SU-DHL-6 (cell line): ENCODE results near the gene RAB3C.

Experiments used
- H2AFZ ChIP-seq: fragments of 200-600 bp; sonication (generic); 2 replicates; pipeline ENCODE4 v1.6.1; 2014; ENCODE audit warnings: low read depth, mild to moderate bottlenecking, moderate library complexity, mixed read lengths, antibody characterized with exemption, low read length; ENCODE audit not compliant: severe bottlenecking
- H3F3A ChIP-seq: fragments of 200-600 bp; shearing (Covaris generic); 2 replicates; pipeline ENCODE4 v1.6.0; 2016; ENCODE audit warnings: antibody characterized with exemption, mild to moderate bottlenecking; ENCODE audit not compliant: insufficient read depth
- H3K27ac ChIP-seq: fragments of 200-600 bp; sonication (generic); 2 replicates; pipeline ENCODE4 v1.5.1; 2016; ENCODE audit warnings: low read depth, mild to moderate bottlenecking, low read length, moderate library complexity, mixed read lengths
- H3K27me3 ChIP-seq: fragments of 200-600 bp; sonication (generic), shearing (Covaris generic); 2 replicates; pipeline ENCODE4 v1.6.0; 2014; ENCODE audit warnings: mild to moderate bottlenecking, low read length
- H3K36me3 ChIP-seq: fragments of 200-600 bp; sonication (generic); 2 replicates; pipeline ENCODE4 v1.6.1; 2014; ENCODE audit warnings: mild to moderate bottlenecking, low read length, mixed read lengths
- H3K4me2 ChIP-seq: fragments of 300-600, 200-600 bp; shearing (Covaris generic), sonication (generic); 2 replicates; pipeline ENCODE4 v1.6.0; 2014; ENCODE audit warnings: low read length, low read depth, mild to moderate bottlenecking; ENCODE audit not compliant: poor library complexity, severe bottlenecking
- H3K4me3 ChIP-seq: fragments of 200-600 bp; sonication (generic); 2 replicates; pipeline ENCODE4 v1.5.1; 2014; ENCODE audit warnings: antibody characterized with exemption, low read length, mild to moderate bottlenecking, mixed read lengths; ENCODE audit not compliant: insufficient read depth, poor library complexity, severe bottlenecking
- H3K79me2 ChIP-seq: fragments of 200-600 bp; sonication (generic); 2 replicates; pipeline ENCODE4 v1.6.1; 2014; ENCODE audit warnings: mild to moderate bottlenecking, low read length, moderate library complexity; ENCODE audit not compliant: insufficient read depth
- H3K9ac ChIP-seq: fragments of 200-600 bp; sonication (generic); 2 replicates; pipeline ENCODE4 v1.7.0; 2014; ENCODE audit warnings: mild to moderate bottlenecking, low read length
- H3K9me2 ChIP-seq: fragments of 200-600 bp; sonication (generic); replicated peaks from 2 replicates; pipeline ENCODE4 v1.6.1; 2014; ENCODE audit warnings: low read length; ENCODE audit not compliant: insufficient read depth
- H3K9me3 ChIP-seq: fragments of 200-600 bp; sonication (generic); 2 replicates; pipeline ENCODE4 v1.6.1; 2014; ENCODE audit warnings: low read length, mixed read lengths; ENCODE audit not compliant: insufficient read depth
- H4K20me1 ChIP-seq: fragments of 200-600 bp; sonication (generic); 2 replicates; pipeline ENCODE4 v1.6.1; 2014; ENCODE audit warnings: low read depth, mild to moderate bottlenecking, antibody characterized with exemption, low read length, moderate library complexity, mixed read lengths
- CTCF ChIP-seq: fragments of 200-600 bp; sonication (generic); IDR thresholded peaks from one replicate; pipeline ENCODE4 v1.5.1; 2017; ENCODE audit warnings: antibody characterized with exemption, mild to moderate bottlenecking, low read length, moderate library complexity; ENCODE audit not compliant: insufficient read depth, poor library complexity, severe bottlenecking
- EZH2phosphoT487 ChIP-seq: fragments of 200-600 bp; sonication (generic), shearing (Covaris generic); conservative IDR thresholded peaks from 2 replicates; pipeline ENCODE4 v1.6.1; 2018; ENCODE audit warnings: mild to moderate bottlenecking, antibody characterized with exemption, low read length, moderate library complexity, mixed read lengths

RAB3C gene

GRCh38 chr5:58800356-58800755 lies 217.5 kb downstream of the RAB3C start:
- H3K27me3 ChIP-seq, result no peaks in the 10 kb centered on the region
- TF ChIP-seq EZH2phosphoT487 (no peak), CTCF (no peak)
- no peaks in the 10 kb centered on the region for H3F3A ChIP-seq
- H3K36me3 ChIP-seq, result no peaks in the 10 kb centered on the region
- H3K4me2 ChIP-seq, result no peak overlapping the region
- no peak overlapping the region for H3K9ac ChIP-seq
- H3K9me2 ChIP-seq, result no peaks in the 10 kb centered on the region
- no peak overlapping the region for H3K27ac ChIP-seq
- no peaks in the 10 kb centered on the region for H3K79me2 ChIP-seq
- H3K9me3 ChIP-seq, result no peaks in the 10 kb centered on the region
- H3K4me3 ChIP-seq, result no peak overlapping the region
- H4K20me1 ChIP-seq, result no peaks in the 10 kb centered on the region
- no peak overlapping the region for H2AFZ ChIP-seq

GRCh38 chr5:58800861-58801540 lies 218.1 kb downstream of the RAB3C start:
- Histone ChIP-seq H3K4me2 (no peak overlapping the region), H3F3A (no peaks in the 10 kb centered on the region), H2AFZ (no peak overlapping the region), H3K9ac (no peak overlapping the region), H4K20me1 (no peaks in the 10 kb centered on the region), H3K9me3 (no peaks in the 10 kb centered on the region), H3K27ac (no peak overlapping the region), H3K4me3 (no peak overlapping the region), H3K27me3 (no peaks in the 10 kb centered on the region), H3K79me2 (no peaks in the 10 kb centered on the region), H3K9me2 (no peaks in the 10 kb centered on the region), H3K36me3 (no peaks in the 10 kb centered on the region)
- no peak for TF ChIP-seq CTCF
- no peak for TF ChIP-seq EZH2phosphoT487

- no peaks in the 10 kb centered on the region for H4K20me1 ChIP-seq
- H3K9ac ChIP-seq, result no peak overlapping the region
- no peak overlapping the region for H3K4me3 ChIP-seq
- H3K79me2 ChIP-seq, result no peaks in the 10 kb centered on the region
- H3F3A ChIP-seq, result no peaks in the 10 kb centered on the region
- H3K27ac ChIP-seq, result no peak overlapping the region
- H3K4me2 ChIP-seq, result no peak overlapping the region
- no peaks in the 10 kb centered on the region for H3K36me3 ChIP-seq
- no peaks in the 10 kb centered on the region for H3K27me3 ChIP-seq
- H3K9me3 ChIP-seq, result no peaks in the 10 kb centered on the region
- TF ChIP-seq EZH2phosphoT487 (no peak), CTCF (no peak)
- H3K9me2 ChIP-seq, result no peaks in the 10 kb centered on the region
- H2AFZ ChIP-seq, result no peak overlapping the region
Measured at GRCh38 chr5:58803056-58803455, 220.2 kb downstream of the RAB3C start.
